Endothelial cell of umbilical vein (primary cell): Measurements from ENCODE around the gene CLCN6. TPM values are rescaled to one million over a fixed set of nuclear protein-coding genes. Genes with fewer than 3 reads are reported as not detected.

Experiments
- BruUV-seq: library from RNA; stranded (reverse); fragments of 400-500 nt; replicated peaks from 2 replicates; lab custom pipeline; 2021; lab: Mats Ljungman, UMichigan
- CTCF ChIA-PET: fragments of 300-600, 350-600 bp; sonication (Branson Sonifier 250); formaldehyde crosslinking; loops from one replicate; lab custom pipeline; 2021; ENCODE audit warnings: antibody characterized with exemption, inconsistent platforms; lab: Charles Lee
- POLR2A ChIA-PET: fragments of 300-600, 350-600 bp; sonication (Branson Sonifier 250); formaldehyde crosslinking; loops from one replicate; lab custom pipeline; 2021; ENCODE audit warnings: antibody characterized with exemption, inconsistent platforms; lab: Charles Lee
- DNase-seq: peaks from one replicate; pipeline ENCODE4 v3.0.0-alpha.2; 2011; ENCODE audit warnings: low read depth, low spot score
- FAIRE-seq: peaks from 2 replicates; lab custom pipeline; 2011; peaks lifted over from hg19 to GRCh38; lab: Jason Lieb, UNC
- H2AFZ ChIP-seq: 2 replicates; pipeline ENCODE4 v1.6.0; 2012; ENCODE audit warnings: low read depth, low read length, control low read depth, inconsistent platforms
- H3K27ac ChIP-seq: 2 replicates; pipeline ENCODE4 v1.5.1; 2011; ENCODE audit warnings: low read depth, mild to moderate bottlenecking, control low read depth, low read length, moderate library complexity; ENCODE audit not compliant: insufficient read depth
- H3K27me3 ChIP-seq, 2 experiments: 2 replicates each; pipeline versions ENCODE4 v1.6.0 to v1.6.1; 2011; ENCODE audit warnings: low read length in 2 of 2, mixed read lengths in 1 of 2; ENCODE audit not compliant: control insufficient read depth in 2 of 2, insufficient read depth in 2 of 2
- H3K36me3 ChIP-seq, 2 experiments: 2 replicates in 1 of 2; 3 replicates in 1 of 2; pipeline ENCODE4 v1.5.1; 2011; ENCODE audit warnings: low read length in 2 of 2, mild to moderate bottlenecking in 1 of 2, moderate library complexity in 1 of 2; ENCODE audit not compliant: control insufficient read depth in 2 of 2, insufficient read depth in 2 of 2; ENCODE audit errors: extremely low read depth in 1 of 2
- H3K4me1 ChIP-seq: 3 replicates; pipeline ENCODE4 v1.5.1; 2011; ENCODE audit warnings: mild to moderate bottlenecking, low read length; ENCODE audit not compliant: control insufficient read depth, insufficient read depth; ENCODE audit errors: extremely low read depth
- H3K4me2 ChIP-seq: 2 replicates; pipeline ENCODE4 v1.6.1; 2011; ENCODE audit warnings: low read length, control low read depth, mixed read lengths; ENCODE audit not compliant: insufficient read depth
- H3K4me3 ChIP-seq, 3 experiments: fragments of 200-600 bp in 1 of 3; sonication (generic), shearing (Covaris generic) in 1 of 3; replicated peaks in 1 of 3; 2 replicates each; pipeline ENCODE4 v1.5.1; 2011 to 2016; ENCODE audit warnings: control low read depth in 3 of 3, low read length in 3 of 3, mild to moderate bottlenecking in 2 of 3, inconsistent platforms in 1 of 3, low read depth in 1 of 3, moderate library complexity in 1 of 3; ENCODE audit not compliant: insufficient read depth in 1 of 3
- H3K79me2 ChIP-seq: 2 replicates; pipeline ENCODE4 v1.6.0; 2012; ENCODE audit warnings: low read length, inconsistent platforms; ENCODE audit not compliant: control insufficient read depth, insufficient read depth
- H3K9ac ChIP-seq: replicated peaks from 2 replicates; pipeline ENCODE3; 2011; ENCODE audit warnings: low read length, control low read depth; ENCODE audit not compliant: insufficient read depth; ENCODE audit errors: extremely low read depth
- H3K9me1 ChIP-seq: replicated peaks from 3 replicates; pipeline ENCODE4 v1.6.0; 2011; ENCODE audit warnings: mild to moderate bottlenecking, low read length; ENCODE audit not compliant: control insufficient read depth, insufficient read depth; ENCODE audit errors: extremely low read depth
- H3K9me3 ChIP-seq: replicated peaks from 2 replicates; pipeline ENCODE4 v1.5.1; 2012; ENCODE audit warnings: low read length, inconsistent platforms; ENCODE audit not compliant: control insufficient read depth, insufficient read depth
- H4K20me1 ChIP-seq: replicated peaks from 2 replicates; pipeline ENCODE3; 2011; ENCODE audit warnings: mild to moderate bottlenecking, low read length; ENCODE audit not compliant: control insufficient read depth, insufficient read depth; ENCODE audit errors: extremely low read depth
- FOS ChIP-seq: IDR thresholded peaks from 2 replicates; pipeline ENCODE4 v1.6.1; 2011; ENCODE audit warnings: mild to moderate bottlenecking, low read length, moderate library complexity, borderline replicate concordance; ENCODE audit not compliant: insufficient read depth
- GATA2 ChIP-seq: IDR thresholded peaks from 2 replicates; pipeline ENCODE4 v1.7.0; 2011; ENCODE audit warnings: low read depth, mild to moderate bottlenecking, moderate library complexity, mixed read lengths, low read length; ENCODE audit not compliant: insufficient read length, insufficient read depth
- JUN ChIP-seq: IDR thresholded peaks from 2 replicates; pipeline ENCODE4 v1.6.1; 2011; ENCODE audit warnings: borderline replicate concordance, low read depth; ENCODE audit not compliant: insufficient read length, insufficient read depth
- MYC ChIP-seq: IDR thresholded peaks from one replicate; pipeline ENCODE4 v1.6.1; 2011; ENCODE audit warnings: mild to moderate bottlenecking, low read depth, low read length
- POLR2A ChIP-seq: IDR thresholded peaks from 2 replicates; pipeline ENCODE4 v1.6.1; 2012; ENCODE audit warnings: low read depth, mild to moderate bottlenecking, control low read depth, low read length
- POLR2AphosphoS5 ChIP-seq: IDR thresholded peaks from 2 replicates; pipeline ENCODE4 v1.6.1; 2012; ENCODE audit warnings: low read depth, mild to moderate bottlenecking, control low read depth, low read length, moderate library complexity; ENCODE audit not compliant: insufficient read depth
- dilution Hi-C: fragments of 300-500 bp; cut with MboI; formaldehyde crosslinking; loops from one replicate; pipeline ENCODE4 v1.15.0; 2019; ENCODE audit warnings: low sequenced_read_pairs; ENCODE audit not compliant: extremely low pct_ligation_motif_present
- intact Hi-C: fragments of 100-400 bp; cut with micrococcal nuclease; formaldehyde crosslinking; loops from one replicate; pipeline ENCODE4 v1.10.0; 2022
- polyA plus RNA-seq, 4 experiments: library from polyadenylated mRNA; depleted of rRNA in 3 of 4; stranded (reverse) in 3 of 4; unstranded in 1 of 4; fragments of >200 nt; gene quantifications; 2 replicates each; pipeline versions ENCODE4 v1.2.1 to v1.2.3, GENCODE V29; 2011 to 2012; ENCODE audit warnings: missing spikeins in 1 of 4
- total RNA-seq: library from RNA; stranded (reverse); gene quantifications from 2 replicates; pipeline ENCODE4 v1.2.3, GENCODE V29; 2021

The CLCN6 gene
- total and polyA plus RNA-seq, 2 donors (not counting 3 experiments of a cell fraction or from before 2014, with no cell fraction given): 20.4 to 41.2 TPM

DNA sequence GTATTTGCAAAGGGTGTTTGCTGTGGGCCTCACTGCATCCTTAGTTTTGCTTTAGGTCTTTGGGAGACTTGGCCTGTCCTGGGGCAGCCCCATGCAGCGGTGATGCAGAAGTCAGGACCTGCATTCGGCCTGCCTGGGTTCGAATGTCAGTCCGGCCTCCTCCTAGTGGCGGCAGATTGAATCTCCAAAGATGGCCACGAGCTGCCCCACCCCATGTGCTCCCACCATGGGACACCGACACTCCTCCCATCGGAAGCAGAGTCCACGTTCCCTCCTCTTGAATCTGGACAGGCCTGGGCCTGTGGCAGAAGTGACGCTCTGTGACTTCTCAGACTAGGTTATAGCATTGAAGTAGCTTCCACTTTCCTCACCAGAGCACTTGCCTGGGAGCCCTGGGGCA lies 69.1 kb downstream of the CLCN6 start:
- Histone ChIP-seq H3K27me3 (no peaks in the 10 kb centered on the region), H3K36me3 (no peaks in the 10 kb centered on the region), H2AFZ (no peak overlapping the region), H3K79me2 (no peaks in the 10 kb centered on the region), H3K9me3 (no peaks in the 10 kb centered on the region), H3K4me1 (no peaks in the 10 kb centered on the region), H3K9ac (no peak overlapping the region), H3K27ac (no peak overlapping the region), H3K9me1 (no peaks in the 10 kb centered on the region), H3K4me2 (no peak overlapping the region), H3K4me3 (no peak overlapping the region), H4K20me1 (no peaks in the 10 kb centered on the region)
- dilution Hi-C loops (no loop called here), intact Hi-C loops (no loop called here)
- CTCF ChIA-PET: no interaction called here
- POLR2A ChIA-PET: no interaction called here
- BruUV-seq: no TSS peak
- TF ChIP-seq GATA2: no peak
- no peak for TF ChIP-seq JUN
- no peak for TF ChIP-seq FOS
- no peak for TF ChIP-seq MYC
- DNase-seq: no peak
- no peak for FAIRE-seq

DNA sequence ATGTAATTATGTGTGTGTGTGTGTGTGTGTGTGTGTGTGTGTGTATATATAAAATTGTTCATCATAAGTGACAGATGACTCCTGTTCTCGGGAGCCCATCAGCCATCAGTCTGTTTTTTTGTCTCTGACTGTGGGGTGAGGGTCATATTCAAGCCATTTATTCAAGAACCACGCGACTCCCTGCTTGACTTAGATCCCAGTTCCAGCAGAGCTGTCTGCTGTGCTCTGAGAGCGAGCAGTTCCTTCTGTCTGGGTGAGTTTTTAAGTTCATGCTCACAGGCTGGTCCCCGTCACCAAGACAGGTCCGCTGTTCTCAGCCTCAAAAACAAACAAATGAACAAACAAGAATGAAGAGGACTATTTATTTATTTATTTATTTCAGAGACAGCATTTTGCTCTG lies 71.1 kb downstream of the CLCN6 start:
- Histone ChIP-seq H3K36me3 (no peaks in the 10 kb centered on the region), H3K9ac (no peak overlapping the region), H3K4me2 (no peak overlapping the region), H3K27ac (no peak overlapping the region), H3K27me3 (no peaks in the 10 kb centered on the region), H3K79me2 (no peaks in the 10 kb centered on the region), H3K4me3 (no peak overlapping the region), H3K9me3 (no peaks in the 10 kb centered on the region), H4K20me1 (no peaks in the 10 kb centered on the region), H2AFZ (no peak overlapping the region), H3K9me1 (no peaks in the 10 kb centered on the region), H3K4me1 (no peaks in the 10 kb centered on the region)
- ChIA-PET POLR2A (interaction anchor here (1.5 kb wide), 1 partner anchor 31 kb away, joined by 3 read pairs; no protein-coding TSS in a partner anchor), CTCF (interaction anchor here (1.7 kb wide), 1 partner anchor 39 kb away, joined by 4 read pairs; no protein-coding TSS in a partner anchor)
- no peak for TF ChIP-seq POLR2AphosphoS5
- TF ChIP-seq FOS: no peak
- TF ChIP-seq POLR2A: no peak
- dilution Hi-C loops: no loop called here
- FAIRE-seq: no peak
- intact Hi-C loops: no loop called here
- no peak for DNase-seq
- BruUV-seq: no TSS peak
